Duodenal mucosa (tissue), 2 donors: Measurements from ENCODE around the gene SSU72.
"Not testable (repeated sequence)": the region's sequence is repeated elsewhere in the genome, so short reads cannot be mapped to it uniquely, and the experiment has no call there.

ENCODE experiments used
- H3K27ac ChIP-seq: one replicate; pipeline ENCODE4 v1.7.0; 2013; ENCODE audit warnings: low read depth, low read length
- H3K27me3 ChIP-seq, 2 donors: one replicate each; pipeline ENCODE4 v1.7.0; 2013; ENCODE audit warnings: low read length in 2 of 2, control low read depth in 1 of 2; ENCODE audit not compliant: insufficient read depth in 2 of 2, control insufficient read depth in 1 of 2
- H3K36me3 ChIP-seq, 2 donors: one replicate each; pipeline ENCODE4 v1.7.0; 2013; ENCODE audit warnings: low read length in 2 of 2, control low read depth in 1 of 2; ENCODE audit not compliant: insufficient read depth in 2 of 2, control insufficient read depth in 1 of 2
- H3K4me1 ChIP-seq, 2 donors: one replicate each; pipeline ENCODE4 v1.7.0; 2013; ENCODE audit warnings: low read length in 2 of 2, control low read depth in 1 of 2; ENCODE audit not compliant: insufficient read depth in 2 of 2, control insufficient read depth in 1 of 2
- H3K4me3 ChIP-seq, 2 donors: one replicate each; pipeline ENCODE4 v1.7.0; 2013; ENCODE audit warnings: low read length in 2 of 2, low read depth in 1 of 2
- H3K9ac ChIP-seq, 2 donors: one replicate each; pipeline ENCODE4 v1.7.0; 2013; ENCODE audit warnings: low read length in 2 of 2, low read depth in 1 of 2
- H3K9me3 ChIP-seq, 2 donors: one replicate each; pipeline ENCODE4 v1.7.0; 2013; ENCODE audit warnings: low read length in 2 of 2, control low read depth in 1 of 2; ENCODE audit not compliant: control insufficient read depth in 1 of 2

The SSU72 gene

GRCh38 chr1:1536938-1537546 lies 37.6 kb downstream of the SSU72 start:
- H3K27me3 ChIP-seq, result peaks cover 0 to 4% of the 10 kb centered on the region in 2 donors
- H3K4me3 ChIP-seq, result no peak overlapping the region
- H3K27ac ChIP-seq, result no peak overlapping the region
- peaks cover 0 to 19% of the 10 kb centered on the region in 2 donors for H3K36me3 ChIP-seq
- no peak overlapping the region for H3K9ac ChIP-seq
- no peaks in the 10 kb centered on the region for H3K9me3 ChIP-seq
- no peaks in the 10 kb centered on the region for H3K4me1 ChIP-seq

- Histone ChIP-seq H3K9ac (no peak overlapping the region), H3K27ac (no peak overlapping the region), H3K4me1 (no peaks in the 10 kb centered on the region), H3K4me3 (no peak overlapping the region), H3K36me3 (peaks cover 0 to 12% of the 10 kb centered on the region in 2 donors), H3K9me3 (no peaks in the 10 kb centered on the region), H3K27me3 (peaks cover 0 to 4% of the 10 kb centered on the region in 2 donors)
These were observed 38.4 kb downstream of the SSU72 start for GRCh38 chr1:1536019-1536937.

DNA sequence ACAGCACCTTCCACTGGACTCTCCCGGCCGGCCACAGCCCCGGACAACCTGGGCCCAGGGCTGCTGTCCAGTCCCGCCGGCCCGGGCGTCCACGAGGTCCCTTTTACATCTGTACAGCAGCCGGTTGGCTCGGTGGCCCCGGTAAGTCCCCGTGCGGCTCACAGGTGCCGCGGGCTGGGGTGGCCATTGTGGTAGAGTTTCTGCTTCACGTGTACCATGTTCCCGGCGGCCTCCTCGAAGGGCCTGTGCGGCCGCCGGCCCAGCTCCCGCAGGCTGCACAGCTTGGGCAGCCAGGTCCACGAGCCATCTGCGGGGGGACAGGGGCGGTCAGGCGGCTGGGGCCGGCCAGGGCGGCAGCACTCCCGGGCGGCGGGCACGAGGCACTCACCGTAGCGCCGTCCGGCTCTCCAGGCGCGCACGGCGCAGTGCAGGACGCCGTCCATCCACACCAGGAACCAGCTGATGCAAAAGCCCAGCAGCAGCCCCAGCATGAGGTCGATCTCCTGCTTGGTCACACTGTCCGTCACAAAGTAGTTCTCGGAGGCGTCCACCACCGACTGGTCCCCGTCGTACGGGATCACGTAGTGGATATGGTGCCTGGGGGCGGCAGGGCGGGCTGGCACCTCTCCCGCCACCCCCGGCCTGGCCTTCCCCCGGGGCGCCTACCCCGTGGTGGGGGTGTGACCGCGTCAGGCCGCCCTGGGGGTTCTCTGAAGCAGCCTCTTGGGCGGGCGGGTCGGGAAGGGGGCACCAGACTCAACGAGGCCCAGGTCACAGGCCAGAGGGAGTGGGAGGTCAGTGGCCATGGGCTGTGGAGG lies 39.3 kb downstream of the SSU72 start:
- H3K27ac ChIP-seq, result no peak overlapping the region
- no peaks in the 10 kb centered on the region for H3K4me1 ChIP-seq
- H3K9ac ChIP-seq, result no peak overlapping the region
- H3K36me3 ChIP-seq, result peaks cover 0 to 8% of the 10 kb centered on the region in 2 donors
- H3K9me3 ChIP-seq, result no peaks in the 10 kb centered on the region
- H3K4me3 ChIP-seq, result no peak overlapping the region
- peaks cover 0 to 4% of the 10 kb centered on the region in 2 donors for H3K27me3 ChIP-seq

- H3K4me1 ChIP-seq, result no peaks in the 10 kb centered on the region
- no peak overlapping the region for H3K9ac ChIP-seq
These were observed 40.1 kb downstream of the SSU72 start for GRCh38 chr1:1534401-1535154.

DNA sequence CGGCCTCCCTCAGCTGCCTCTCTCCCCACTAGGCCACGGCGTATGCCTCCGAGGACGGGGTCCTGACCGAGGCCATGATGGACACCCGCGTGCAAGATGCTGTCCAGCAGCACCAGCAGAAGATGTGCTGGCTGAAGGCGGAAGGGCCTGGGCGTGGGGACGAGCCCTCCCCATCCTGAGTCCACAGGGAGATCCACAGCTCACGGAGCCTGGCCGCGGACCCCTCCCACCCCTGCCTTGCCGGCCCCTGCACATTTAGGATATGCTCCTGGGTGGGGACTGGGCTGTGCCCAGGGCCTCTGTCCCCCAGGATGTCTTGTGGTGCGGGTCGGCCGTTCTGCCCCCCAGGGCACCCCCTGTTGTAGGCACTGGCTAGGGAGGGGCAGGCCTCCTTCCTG lies 40.8 kb downstream of the SSU72 start:
- H3K9ac ChIP-seq, H3K27ac ChIP-seq, H3K27me3 ChIP-seq, H3K9me3 ChIP-seq, H3K4me1 ChIP-seq, H3K4me3 ChIP-seq: not testable (repeated sequence)
- peaks cover 5 to 18% of the 10 kb centered on the region in 2 donors for H3K36me3 ChIP-seq

More at GRCh38 chr1:1534401-1535154, 40.1 kb downstream of the SSU72 start:
- Histone ChIP-seq H3K27me3 (peaks cover 0 to 4% of the 10 kb centered on the region in 2 donors), H3K4me3 (no peak overlapping the region), H3K9me3 (no peaks in the 10 kb centered on the region), H3K27ac (no peak overlapping the region), H3K36me3 (peaks cover 2 to 14% of the 10 kb centered on the region in 2 donors)

- H3K4me1 ChIP-seq, H3K27ac ChIP-seq, H3K9ac ChIP-seq, H3K4me3 ChIP-seq, H3K27me3 ChIP-seq, H3K9me3 ChIP-seq: not testable (repeated sequence)
- peaks cover 5 to 18% of the 10 kb centered on the region in 2 donors for H3K36me3 ChIP-seq
These were observed 41.3 kb downstream of the SSU72 start for GRCh38 chr1:1533176-1533893.

DNA sequence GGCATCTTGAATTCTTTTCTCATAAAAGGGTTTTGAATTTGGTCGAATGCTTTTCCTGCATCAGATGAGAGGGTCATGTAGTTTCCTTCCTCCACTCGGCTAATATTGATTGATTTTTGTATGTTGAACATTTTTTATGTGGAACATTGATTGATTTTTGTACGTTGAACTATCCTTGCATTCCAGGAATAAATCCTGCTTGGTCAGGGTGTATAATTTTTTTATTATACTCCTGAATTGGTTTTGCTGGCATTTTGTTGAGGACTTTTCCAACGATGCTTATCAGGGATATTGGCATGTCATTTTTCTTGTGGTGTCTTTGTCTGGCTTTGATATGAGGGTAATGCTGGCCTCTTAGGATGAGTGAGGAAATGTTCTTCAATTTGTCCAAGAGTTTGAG lies 42.7 kb downstream of the SSU72 start:
- no peak overlapping the region for H3K27ac ChIP-seq
- H3K36me3 ChIP-seq, result peaks cover 5 to 18% of the 10 kb centered on the region in 2 donors
- no peak overlapping the region for H3K9ac ChIP-seq
- no peaks in the 10 kb centered on the region for H3K27me3 ChIP-seq
- H3K9me3 ChIP-seq, result no peaks in the 10 kb centered on the region
- H3K4me1 ChIP-seq, result no peaks in the 10 kb centered on the region
- no peak overlapping the region for H3K4me3 ChIP-seq

DNA sequence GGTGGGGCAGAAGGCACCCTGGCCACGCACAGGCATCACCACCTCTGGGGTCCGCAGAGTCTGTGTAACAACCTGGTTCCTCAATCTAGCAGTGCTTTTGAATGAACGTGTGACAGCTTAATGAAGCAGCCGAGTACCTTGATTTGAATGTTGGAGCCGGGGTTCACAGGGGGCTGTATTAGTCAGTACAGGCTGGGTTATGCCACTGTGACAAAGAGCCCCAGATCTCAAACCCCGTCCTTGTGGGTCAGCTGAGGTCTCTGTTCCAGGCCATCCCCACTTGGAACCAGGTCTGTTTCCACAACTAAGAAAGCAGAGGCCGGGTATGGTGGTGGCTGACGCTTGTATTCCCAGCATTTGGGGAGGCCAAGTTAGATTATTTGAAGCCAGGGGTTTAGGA lies 44.7 kb downstream of the SSU72 start:
- Histone ChIP-seq H3K9me3 (no peaks in the 10 kb centered on the region), H3K4me1 (no peaks in the 10 kb centered on the region), H3K4me3 (no peak overlapping the region), H3K36me3 (peaks cover 5 to 22% of the 10 kb centered on the region in 2 donors), H3K27ac (no peak overlapping the region), H3K27me3 (no peaks in the 10 kb centered on the region), H3K9ac (no peak overlapping the region)

DNA sequence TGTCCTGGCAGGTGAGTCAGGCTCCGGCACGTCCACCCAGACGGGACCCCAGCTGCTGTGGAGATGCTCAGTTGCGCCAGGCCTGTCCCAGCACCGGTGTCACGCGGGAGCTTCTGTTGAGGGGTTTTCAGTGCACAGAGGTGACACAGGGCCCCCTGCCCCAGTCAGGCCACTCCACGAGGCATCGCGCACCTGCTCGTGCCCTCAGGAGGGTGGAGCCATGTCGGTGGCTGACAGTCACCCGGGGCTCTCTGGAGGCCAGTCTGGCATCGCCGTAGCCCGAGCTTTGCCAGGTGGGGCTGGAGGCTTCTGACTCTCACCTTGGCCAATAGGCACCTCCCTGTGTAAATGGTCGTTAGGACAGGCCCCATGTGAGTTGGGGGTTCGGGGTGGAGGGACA lies 45.3 kb downstream of the SSU72 start:
- Histone ChIP-seq H3K9ac (no peak overlapping the region), H3K9me3 (no peaks in the 10 kb centered on the region), H3K4me3 (no peak overlapping the region), H3K27me3 (no peaks in the 10 kb centered on the region), H3K27ac (no peak overlapping the region), H3K4me1 (no peaks in the 10 kb centered on the region), H3K36me3 (peaks cover 5 to 25% of the 10 kb centered on the region in 2 donors)
